Transverse colon (tissue), 4 donors: ENCODE measurements around the gene TCP11L1.

ENCODE experiments used
- EP300 ChIP-seq: sonication (generic); formaldehyde crosslinking; IDR thresholded peaks from one replicate; pipeline ENCODE4 v1.6.1; 2017; ENCODE audit warnings: antibody characterized with exemption, low read depth
- POLR2A ChIP-seq: fragments of 450-650 bp; IDR thresholded peaks from one replicate; pipeline ENCODE4 v1.6.1; 2016; ENCODE audit warnings: antibody characterized with exemption, mild to moderate bottlenecking, moderate library complexity
- POLR2AphosphoS5 ChIP-seq, 3 donors: sonication (generic); formaldehyde crosslinking; IDR thresholded peaks; one replicate each; pipeline ENCODE4 v1.6.1; 2016; ENCODE audit warnings: antibody characterized with exemption in 3 of 3
- TF ChIP-seq, protein P1 (sequence below), 5 experiments: fragments of 200-600 bp in 3 of 5; fragments of 450-650 bp in 2 of 5; sonication (generic) in 3 of 5; IDR thresholded peaks; 1 replicate in 2 of 5; 2 replicates in 3 of 5; pipeline ENCODE4 v1.5.1; 2016 to 2017; ENCODE audit warnings: antibody characterized with exemption in 5 of 5, inconsistent platforms in 3 of 5, mild to moderate bottlenecking in 2 of 5, moderate library complexity in 1 of 5

DNA sequence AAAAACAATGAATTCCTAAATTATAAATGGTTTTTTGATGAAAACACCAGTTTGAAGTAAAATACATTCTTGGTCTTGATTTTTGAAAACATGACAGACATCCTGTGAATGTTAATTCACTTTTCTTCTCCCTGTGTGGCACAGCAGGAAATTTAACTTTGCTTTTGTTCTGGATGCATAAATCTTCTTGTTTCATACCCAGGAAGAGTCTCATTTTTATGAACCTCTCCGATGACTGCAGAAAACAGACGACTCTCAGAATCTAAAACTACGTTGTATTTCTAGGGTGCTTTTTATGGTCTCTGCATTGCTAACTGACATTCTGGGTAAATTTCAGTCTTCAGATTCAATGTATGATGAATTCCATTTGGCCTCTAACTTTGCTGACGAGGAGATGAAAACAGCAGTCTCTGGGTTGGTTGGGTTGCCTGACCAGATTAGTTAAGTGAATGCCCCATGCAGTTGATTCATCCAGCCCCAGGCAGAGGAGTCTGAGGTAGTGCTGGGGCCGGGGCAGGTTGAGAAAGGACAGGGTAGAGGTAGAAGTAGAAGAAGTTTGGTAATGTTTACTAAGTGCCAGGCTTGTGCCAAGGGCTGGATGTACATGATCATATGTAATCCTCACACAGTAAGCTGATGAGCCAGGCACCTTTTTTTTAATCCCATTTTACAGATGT lies 20.1 kb downstream of the TCP11L1 start:
- TF ChIP-seq, protein P1, sequence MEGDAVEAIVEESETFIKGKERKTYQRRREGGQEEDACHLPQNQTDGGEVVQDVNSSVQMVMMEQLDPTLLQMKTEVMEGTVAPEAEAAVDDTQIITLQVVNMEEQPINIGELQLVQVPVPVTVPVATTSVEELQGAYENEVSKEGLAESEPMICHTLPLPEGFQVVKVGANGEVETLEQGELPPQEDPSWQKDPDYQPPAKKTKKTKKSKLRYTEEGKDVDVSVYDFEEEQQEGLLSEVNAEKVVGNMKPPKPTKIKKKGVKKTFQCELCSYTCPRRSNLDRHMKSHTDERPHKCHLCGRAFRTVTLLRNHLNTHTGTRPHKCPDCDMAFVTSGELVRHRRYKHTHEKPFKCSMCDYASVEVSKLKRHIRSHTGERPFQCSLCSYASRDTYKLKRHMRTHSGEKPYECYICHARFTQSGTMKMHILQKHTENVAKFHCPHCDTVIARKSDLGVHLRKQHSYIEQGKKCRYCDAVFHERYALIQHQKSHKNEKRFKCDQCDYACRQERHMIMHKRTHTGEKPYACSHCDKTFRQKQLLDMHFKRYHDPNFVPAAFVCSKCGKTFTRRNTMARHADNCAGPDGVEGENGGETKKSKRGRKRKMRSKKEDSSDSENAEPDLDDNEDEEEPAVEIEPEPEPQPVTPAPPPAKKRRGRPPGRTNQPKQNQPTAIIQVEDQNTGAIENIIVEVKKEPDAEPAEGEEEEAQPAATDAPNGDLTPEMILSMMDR (IDR thresholded peaks at IDR 0.05): no peak
- TF ChIP-seq POLR2AphosphoS5 (IDR thresholded peaks at IDR 0.05) (no peak), POLR2A (no peak), EP300 (no peak)
